ENCODE data around the gene MPO. TPM values are rescaled to one million over a fixed set of nuclear protein-coding genes. Genes with fewer than 3 reads are reported as not detected.

The MPO gene
- total RNA-seq, 1 experiment from 2014 or later: not detected

- Histone ChIP-seq H3K4me1 (ENCODE audit: insufficient read depth, low read length) (peaks cover 5% of the 10 kb centered on the region; the same call in 1 of the 2 replicates), H3K56ac (ENCODE audit: insufficient read length, low read depth, low read length) (no peak within 1 kb of the TSS), H3K4ac (ENCODE audit: low read depth, low read length) (no peak within 1 kb of the TSS), H2BK20ac (ENCODE audit: low read depth, low read length, poor library complexity, severe bottlenecking) (no peak within 1 kb of the TSS), H3K23ac (ENCODE audit: insufficient read length, low read depth, low read length) (no peak within 1 kb of the TSS), H2BK15ac (ENCODE audit: low read depth, low read length) (no peak within 1 kb of the TSS), H2BK120ac (ENCODE audit: low read depth, low read length, poor library complexity, severe bottlenecking) (no peak within 1 kb of the TSS), H3T11ph (ENCODE audit: low read length) (no peak within 1 kb of the TSS), H3K9ac (ENCODE audit: extremely low read depth, insufficient read length, low read length) (no peak within 1 kb of the TSS), H3K14ac (ENCODE audit: insufficient read depth, low read length) (peak within 1 kb of the TSS; percentile 16; the same call in 1 of the 2 replicates), H3K27me3 (ENCODE audit: insufficient read depth, low read length) (no peaks in the 10 kb centered on the region; the same call in 1 of the 2 replicates), H3K79me1 (ENCODE audit: insufficient read depth, low read depth, low read length, poor library complexity, severe bottlenecking) (no peaks in the 10 kb centered on the region), H3K23me2 (ENCODE audit: insufficient read length, low read depth, low read length, poor library complexity, severe bottlenecking) (peaks cover 12% of the 10 kb centered on the region), H4K20me1 (ENCODE audit: control insufficient read depth, insufficient read depth, insufficient read length) (no peaks in the 10 kb centered on the region), H2AK5ac (ENCODE audit: insufficient read length, low read length) (no peak within 1 kb of the TSS), H2AFZ (ENCODE audit: low read length) (no peak within 1 kb of the TSS), H4K5ac (ENCODE audit: insufficient read length, low read depth, low read length) (no peak within 1 kb of the TSS), H3K9me3 (ENCODE audit: control insufficient read depth, low read depth, low read length) (no peaks in the 10 kb centered on the region), H3K4me2 (ENCODE audit: insufficient read depth, insufficient read length, low read length) (peak within 1 kb of the TSS; percentile 23), H2BK12ac (ENCODE audit: insufficient read length, low read depth, low read length) (no peak within 1 kb of the TSS), H4K8ac (replicated peaks; ENCODE audit: insufficient read length, low read depth, low read length) (no peak within 1 kb of the TSS), H4K91ac (ENCODE audit: insufficient read length, low read depth, low read length) (no peak within 1 kb of the TSS), H3K18ac (ENCODE audit: insufficient read length, low read depth, low read length) (peak within 1 kb of the TSS; percentile 12), H3K79me2 (ENCODE audit: insufficient read depth, low read length) (no peaks in the 10 kb centered on the region), H3K27ac (ENCODE audit: insufficient read length, low read depth, low read length) (no peak within 1 kb of the TSS), H2BK5ac (ENCODE audit: insufficient read length, low read length) (no peak within 1 kb of the TSS)
- Mint-ChIP-seq H3K4me1 (peaks cover 49 to 63% of the 10 kb centered on the region in 2 experiments), H3K27me3 (ENCODE audit: low read depth) (peaks cover 24% of the 10 kb centered on the region), H3K27ac (peak within 1 kb of the TSS; percentile 8 to 73 (median 37); a peak in 3 of 7 replicates), H3K36me3 (ENCODE audit: insufficient read depth in 1 of 3, low read depth in 3 of 3) (no peaks in the 10 kb centered on the region; a peak in 1 of 7 replicates), H3K4me3 (peak within 1 kb of the TSS in 1 of 2 experiments; percentile 58; a peak in 3 of 5 replicates), H3K9me3 (no peaks in the 10 kb centered on the region)
- peak; percentile 86 for DNase-seq
- no peak for TF ChIP-seq CTCF (conservative IDR thresholded peaks at IDR 0.05)
- no CpG with 5 or more reads among the region's 23 CpGs for WGBS (ENCODE audit: extremely low coverage, insufficient read length, low lambda C conversion rate)
Measured at GRCh38 chr17:58328195-58329034, 47.7 kb upstream of the MPO start, which contains the start of gene TSPOAP1. Gene TSPOAP1 (minus strand): TSS chr17:58328795. CDS start chr17:58327920, 875 bp downstream.
